GM12873 (cell line): ENCODE results near the gene ASPG.

ENCODE experiments used
- TF ChIP-seq, protein P1 (sequence below): IDR thresholded peaks from 2 replicates; pipeline ENCODE4 v1.5.1; 2012; ENCODE audit warnings: low read depth, mild to moderate bottlenecking, moderate library complexity, low read length, control low read depth; ENCODE audit not compliant: insufficient read depth; ENCODE audit errors: missing control alignments

The ASPG gene

GRCh38 chr14:104142946-104143470 lies 57.5 kb downstream of the ASPG start:
- TF ChIP-seq, protein P1, sequence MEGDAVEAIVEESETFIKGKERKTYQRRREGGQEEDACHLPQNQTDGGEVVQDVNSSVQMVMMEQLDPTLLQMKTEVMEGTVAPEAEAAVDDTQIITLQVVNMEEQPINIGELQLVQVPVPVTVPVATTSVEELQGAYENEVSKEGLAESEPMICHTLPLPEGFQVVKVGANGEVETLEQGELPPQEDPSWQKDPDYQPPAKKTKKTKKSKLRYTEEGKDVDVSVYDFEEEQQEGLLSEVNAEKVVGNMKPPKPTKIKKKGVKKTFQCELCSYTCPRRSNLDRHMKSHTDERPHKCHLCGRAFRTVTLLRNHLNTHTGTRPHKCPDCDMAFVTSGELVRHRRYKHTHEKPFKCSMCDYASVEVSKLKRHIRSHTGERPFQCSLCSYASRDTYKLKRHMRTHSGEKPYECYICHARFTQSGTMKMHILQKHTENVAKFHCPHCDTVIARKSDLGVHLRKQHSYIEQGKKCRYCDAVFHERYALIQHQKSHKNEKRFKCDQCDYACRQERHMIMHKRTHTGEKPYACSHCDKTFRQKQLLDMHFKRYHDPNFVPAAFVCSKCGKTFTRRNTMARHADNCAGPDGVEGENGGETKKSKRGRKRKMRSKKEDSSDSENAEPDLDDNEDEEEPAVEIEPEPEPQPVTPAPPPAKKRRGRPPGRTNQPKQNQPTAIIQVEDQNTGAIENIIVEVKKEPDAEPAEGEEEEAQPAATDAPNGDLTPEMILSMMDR = no peak

- TF ChIP-seq, protein P1 = no peak
These were observed 58.3 kb downstream of the ASPG start for GRCh38 chr14:104143521-104144452.

DNA sequence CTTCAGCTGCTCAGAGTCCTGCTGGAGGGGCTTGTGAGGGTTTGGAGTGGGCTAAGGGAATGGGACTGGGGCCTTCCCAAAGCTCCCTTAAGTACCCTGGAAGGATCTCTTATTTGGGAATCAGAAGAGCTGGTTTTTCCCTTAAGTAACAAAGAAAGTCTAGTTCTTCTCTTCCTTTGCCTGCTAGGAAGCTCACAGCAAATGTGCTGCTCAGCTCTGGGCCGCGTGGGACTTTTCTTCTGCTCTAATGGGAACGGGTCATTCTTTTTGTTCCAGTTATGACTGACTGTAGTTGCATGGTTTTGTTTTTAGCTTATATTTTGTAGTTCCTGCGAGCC lies 58.9 kb downstream of the ASPG start:
- TF ChIP-seq, protein P1 = no peak

DNA sequence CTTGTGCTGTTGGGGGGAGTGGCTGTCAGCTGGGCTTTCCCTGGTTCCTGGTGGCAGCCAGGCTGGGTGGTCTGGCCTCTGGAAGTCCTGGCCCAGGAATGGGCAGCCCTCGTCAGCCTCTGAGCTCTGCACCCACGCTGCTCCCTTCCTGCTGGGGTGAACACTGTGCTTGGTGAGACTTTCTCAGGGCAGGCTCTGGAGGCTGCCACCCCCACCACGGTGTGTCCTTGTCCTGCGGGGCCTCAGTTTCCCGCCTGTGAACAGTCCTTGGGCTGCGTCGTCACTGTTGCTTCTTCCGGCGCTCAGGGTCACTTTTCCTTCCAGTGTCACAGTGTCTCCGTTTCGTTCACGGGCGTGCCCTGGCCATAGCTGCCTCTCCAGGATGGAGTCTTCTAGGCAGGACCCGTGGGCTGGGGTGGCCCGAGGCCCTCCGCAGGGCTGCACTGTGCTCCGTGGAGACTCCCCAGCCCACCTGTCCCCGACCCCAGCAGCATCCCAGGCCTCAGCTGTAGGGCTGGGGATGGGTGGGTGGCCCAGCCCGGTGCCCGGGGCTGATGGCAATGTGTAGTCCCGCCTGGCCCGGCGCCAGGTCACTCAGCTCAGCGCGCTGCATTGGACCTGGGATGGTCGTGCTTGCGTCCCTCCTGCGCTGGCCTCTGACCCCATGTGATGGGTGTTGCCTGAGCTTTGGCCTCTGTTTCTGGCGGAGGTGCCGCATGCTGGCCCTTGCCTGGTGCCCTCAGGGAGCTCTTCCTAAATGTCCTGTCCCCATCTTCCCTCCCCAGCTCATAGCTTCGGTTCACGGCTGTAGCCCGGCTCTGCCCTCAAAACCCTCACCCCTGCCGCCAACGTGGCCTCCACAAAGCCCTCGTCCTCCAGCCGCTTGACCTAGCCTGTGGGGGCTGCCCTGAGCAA lies 59.7 kb downstream of the ASPG start:
- TF ChIP-seq, protein P1 = no peak

GRCh38 chr14:104145826-104146601 lies 60.5 kb downstream of the ASPG start:
- TF ChIP-seq, protein P1 = no peak

DNA sequence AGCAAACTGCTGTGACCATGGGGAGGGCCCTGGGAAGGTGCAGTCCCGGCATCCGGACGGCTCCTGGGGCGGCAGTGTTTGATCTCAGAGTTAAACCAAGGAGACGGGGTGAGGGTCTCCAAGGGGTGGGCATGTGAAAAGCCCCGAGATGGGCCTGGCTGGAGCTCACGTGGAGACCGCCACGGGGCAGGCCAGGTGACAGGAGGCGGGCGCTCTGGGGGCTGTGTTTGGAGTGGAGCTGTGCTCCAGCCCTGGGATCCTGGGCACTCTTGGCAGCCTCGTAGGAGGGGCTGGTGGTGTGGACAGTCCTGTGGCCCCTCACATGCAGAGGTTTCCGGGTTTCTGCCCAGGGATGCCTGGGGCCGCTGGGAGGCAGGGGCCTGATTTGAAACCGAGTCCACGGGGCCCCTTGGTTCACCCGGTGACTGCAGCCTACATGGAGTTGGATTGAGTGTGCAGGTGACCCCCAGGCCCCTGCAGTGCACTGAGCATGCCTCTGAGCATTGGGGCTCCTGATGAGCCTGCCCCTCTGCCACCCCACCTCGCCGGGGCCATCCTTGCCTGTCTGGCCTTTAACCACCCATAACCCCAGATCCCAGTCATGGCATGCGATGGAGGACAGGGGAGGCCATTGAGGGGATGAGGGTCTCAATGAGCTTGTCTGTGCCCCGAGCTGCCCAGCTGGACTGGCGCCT lies 61.3 kb downstream of the ASPG start:
- TF ChIP-seq, protein P1 = no peak
